Naive thymus-derived CD4-positive, alpha-beta T cell (primary cell): ENCODE measurements around the gene PTPRCAP. TPM values are rescaled to one million over a fixed set of nuclear protein-coding genes. Genes with fewer than 3 reads are reported as not detected.
"Not testable (repeated sequence)": the region's sequence is repeated elsewhere in the genome, so short reads cannot be mapped to it uniquely, and the experiment has no call there.

Experiments
- ATAC-seq: fragments of 150-1000 bp; cut with Tn5 transposase; 2 replicates; pipeline ENCODE4 v1.10.0; 2021; ENCODE audit warnings: mild to moderate bottlenecking, moderate library complexity
- CTCF ChIA-PET: fragments of 350-600 bp; sonication (Branson Sonifier 250); formaldehyde crosslinking; loops from one replicate; lab custom pipeline; 2021; ENCODE audit warnings: antibody characterized with exemption; lab: Charles Lee
- POLR2A ChIA-PET: fragments of 350-600 bp; sonication (Branson Sonifier 250); formaldehyde crosslinking; loops from one replicate; lab custom pipeline; 2021; ENCODE audit warnings: antibody characterized with exemption, inconsistent platforms; lab: Charles Lee
- DNase-seq, 9 donors: peaks; one replicate each; pipeline versions ENCODE4 v3.0.0 to v3.0.0-alpha.2; 2020 to 2022; ENCODE audit warnings: mixed read lengths in 1 of 9
- H3K27ac ChIP-seq: one replicate; pipeline ENCODE4 v1.7.0; 2013; ENCODE audit warnings: mild to moderate bottlenecking, low read depth, low read length, moderate library complexity
- H3K27me3 ChIP-seq, 2 donors: one replicate each; pipeline ENCODE4 v1.7.0; 2013; ENCODE audit warnings: low read length in 2 of 2, mild to moderate bottlenecking in 2 of 2, moderate library complexity in 2 of 2; ENCODE audit not compliant: control insufficient read depth in 2 of 2, insufficient read depth in 2 of 2
- H3K36me3 ChIP-seq, 3 experiments: 1 replicate in 2 of 3; 2 replicates in 1 of 3; pipeline ENCODE4 v1.7.0; 2013; ENCODE audit warnings: low read length in 3 of 3, mild to moderate bottlenecking in 3 of 3, moderate library complexity in 1 of 3; ENCODE audit not compliant: insufficient read depth in 3 of 3, control insufficient read depth in 2 of 3
- H3K4me1 ChIP-seq, 2 donors: one replicate each; pipeline ENCODE4 v1.7.0; 2013; ENCODE audit warnings: low read length in 2 of 2, mild to moderate bottlenecking in 2 of 2, moderate library complexity in 1 of 2; ENCODE audit not compliant: control insufficient read depth in 2 of 2, insufficient read depth in 2 of 2
- H3K4me3 ChIP-seq: 2 replicates; pipeline ENCODE4 v1.7.0; 2013; ENCODE audit warnings: mild to moderate bottlenecking, low read length
- H3K9me3 ChIP-seq, 3 experiments: 1 replicate in 2 of 3; 2 replicates in 1 of 3; pipeline ENCODE4 v1.7.0; 2013; ENCODE audit warnings: low read length in 3 of 3; ENCODE audit not compliant: control insufficient read depth in 2 of 3
- H3K27ac Mint-ChIP-seq, 9 donors: one replicate each; pipeline ENCODE4 v1.8.0; 2020 to 2022; ENCODE audit warnings: mixed read lengths in 9 of 9, mild to moderate bottlenecking in 8 of 9, moderate library complexity in 5 of 9, inconsistent platforms in 2 of 9
- H3K27me3 Mint-ChIP-seq, 5 donors: one replicate each; pipeline ENCODE4 v1.8.0; 2021 to 2022; ENCODE audit warnings: mixed read lengths in 5 of 5, mild to moderate bottlenecking in 1 of 5
- H3K36me3 Mint-ChIP-seq, 5 donors: one replicate each; pipeline ENCODE4 v1.8.0; 2020 to 2022; ENCODE audit warnings: mixed read lengths in 5 of 5, mild to moderate bottlenecking in 3 of 5, inconsistent platforms in 1 of 5
- H3K4me1 Mint-ChIP-seq, 7 donors: one replicate each; pipeline ENCODE4 v1.8.0; 2020 to 2022; ENCODE audit warnings: mixed read lengths in 7 of 7, mild to moderate bottlenecking in 3 of 7, inconsistent platforms in 1 of 7
- H3K4me3 Mint-ChIP-seq, 10 donors: one replicate each; pipeline ENCODE4 v1.8.0; 2020 to 2022; ENCODE audit warnings: mild to moderate bottlenecking in 10 of 10, mixed read lengths in 10 of 10, moderate library complexity in 6 of 10, inconsistent platforms in 2 of 10
- H3K9me3 Mint-ChIP-seq, 11 donors: one replicate each; pipeline ENCODE4 v1.8.0; 2020 to 2022; ENCODE audit warnings: mixed read lengths in 11 of 11, mild to moderate bottlenecking in 4 of 11, inconsistent platforms in 1 of 11, moderate library complexity in 1 of 11
- intact Hi-C, 2 donors: fragments of 100-400 bp; cut with micrococcal nuclease; formaldehyde crosslinking; loops; one replicate each; pipeline ENCODE4 v1.15.1; 2023
- polyA plus RNA-seq, 2 donors: library from polyadenylated mRNA; unstranded; fragments of 300-500 nt; fragmentation: Illumina TruSeq; gene quantifications; one replicate each; pipeline ENCODE4 v1.2.3, GENCODE V29; 2021
- total RNA-seq, 6 experiments: library from RNA in 5 of 6; stranded (reverse) in 5 of 6; gene quantifications; 1 replicate in 5 of 6; 2 replicates in 1 of 6; pipeline ENCODE4 v1.2.3 and lab custom pipeline; 2021 to 2026

PTPRCAP gene
- total and polyA plus RNA-seq, 7 experiments from 2014 or later: 134 to 670 (median 219) TPM

DNA sequence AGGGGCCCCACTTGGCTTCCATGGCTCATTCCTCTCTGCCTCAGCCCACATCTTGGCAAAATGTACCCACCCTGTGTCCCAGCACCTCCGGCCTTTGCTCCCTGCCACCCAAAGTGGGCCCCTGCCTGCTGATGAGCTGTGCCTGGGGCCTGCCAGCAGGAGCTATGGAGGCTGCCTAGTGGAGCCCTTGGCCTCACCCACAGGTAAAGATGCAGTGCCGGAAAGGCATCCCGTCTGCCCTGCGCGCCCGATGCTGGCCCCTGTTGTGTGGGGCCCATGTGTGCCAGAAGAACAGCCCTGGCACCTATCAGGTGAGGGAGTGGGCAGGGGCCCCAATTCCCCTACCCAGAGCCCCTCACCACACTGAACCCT, 32.3 kb downstream of the PTPRCAP start:
- CTCF ChIA-PET: interaction anchor here (1.1 to 6.4 kb wide), 4 partner anchors 14 to 63 kb away, joined by 3 to 67 read pairs (median 22); partner anchors contain the start of gene PTPRCAP
- DNase-seq: peak in 2 of 9 donors; percentile 39 to 44
- H3K27me3 ChIP-seq: no peaks in the 10 kb centered on the region
- peaks cover 67 to 76% of the 10 kb centered on the region in 2 donors for H3K4me1 ChIP-seq
- peak overlapping the region; percentile 90 to 100 (median 98) for H3K4me3 Mint-ChIP-seq
- H3K36me3 Mint-ChIP-seq: peaks cover 0 to 54% (median 11%) of the 10 kb centered on the region in 5 donors
- intact Hi-C loops: no loop called here
- H3K4me1 Mint-ChIP-seq: peaks cover 23 to 65% (median 56%) of the 10 kb centered on the region in 7 donors
- peaks cover 0 to 3% (median 0%) of the 10 kb centered on the region in 11 donors for H3K9me3 Mint-ChIP-seq
- H3K4me3 ChIP-seq: peak overlapping the region; percentile 98
- peak overlapping the region; percentile 87 for H3K27ac ChIP-seq
- POLR2A ChIA-PET: interaction anchor here (0.6 to 25.4 kb wide), 14 partner anchors 9 to 165 kb away, joined by 3 to 1530 read pairs (median 4); partner anchors contain the start of genes AIP, CARNS1, POLD4 and PTPRCAP
- H3K9me3 ChIP-seq: no peaks in the 10 kb centered on the region
- no peaks in the 10 kb centered on the region for H3K27me3 Mint-ChIP-seq
- H3K36me3 ChIP-seq: peaks cover 0 to 32% (median 5%) of the 10 kb centered on the region in 3 experiments
- H3K27ac Mint-ChIP-seq: peak overlapping the region; percentile 85 to 96 (median 95)
- no peak for ATAC-seq

DNA sequence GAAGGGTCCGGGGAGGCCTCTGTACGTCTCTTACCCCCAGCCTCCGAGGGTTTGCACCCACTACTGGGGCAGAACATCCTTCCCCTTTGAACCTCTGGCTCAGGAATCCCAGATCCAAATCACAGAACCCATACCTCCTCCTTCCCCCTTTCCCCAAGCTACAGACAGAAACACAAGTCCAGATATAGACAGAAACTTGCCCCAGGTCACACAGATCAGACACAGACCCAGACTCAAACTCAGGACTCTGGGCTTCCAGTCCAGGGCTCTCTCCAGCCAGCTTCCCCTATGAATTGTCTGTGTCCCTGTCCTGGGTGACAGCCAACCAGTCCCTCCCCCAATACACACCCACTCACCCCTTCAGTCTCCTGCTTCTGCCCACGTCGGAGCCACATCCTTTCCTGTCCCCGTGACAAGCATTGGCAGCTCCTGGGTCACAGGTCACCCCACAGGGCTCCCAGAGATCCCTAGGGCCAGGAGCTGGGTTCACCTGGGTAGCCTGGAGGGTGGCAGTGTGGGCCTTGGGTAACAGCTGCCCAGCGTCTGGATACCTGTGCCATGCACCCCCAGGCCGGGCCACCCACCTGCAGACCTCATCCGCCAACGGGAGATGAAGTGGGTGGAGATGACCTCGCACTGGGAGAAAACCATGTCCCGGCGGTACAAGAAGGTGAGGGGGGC, 32.8 kb downstream of the PTPRCAP start:
- Mint-ChIP-seq H3K4me1 (peaks cover 23 to 63% (median 53%) of the 10 kb centered on the region in 7 donors), H3K4me3 (peak overlapping the region; percentile 90 to 100 (median 98)), H3K27ac (peak overlapping the region; percentile 85 to 96 (median 95)), H3K36me3 (peaks cover 0 to 51% (median 11%) of the 10 kb centered on the region in 5 donors), H3K27me3 (no peaks in the 10 kb centered on the region), H3K9me3 (peaks cover 0 to 3% (median 0%) of the 10 kb centered on the region in 11 donors)
- intact Hi-C loops: loop anchor here (5.0 kb wide), 2 partner anchors 132 to 228 kb away; no protein-coding TSS in a partner anchor
- H3K4me3 ChIP-seq: peak overlapping the region; percentile 98
- peaks cover 0 to 32% (median 5%) of the 10 kb centered on the region in 3 experiments for H3K36me3 ChIP-seq
- ATAC-seq (no peak), DNase-seq (peak in 6 of 9 donors; percentile 42 to 68 (median 51))
- POLR2A ChIA-PET: interaction anchor here (0.6 to 25.4 kb wide), 20 partner anchors 8 to 165 kb away, joined by 3 to 1530 read pairs (median 4); partner anchors contain the start of genes AIP, CARNS1, POLD4 and PTPRCAP
- H3K9me3 ChIP-seq: no peaks in the 10 kb centered on the region
- H3K4me1 ChIP-seq: peaks cover 65 to 73% of the 10 kb centered on the region in 2 donors
- CTCF ChIA-PET: interaction anchor here (1.0 to 6.4 kb wide), 9 partner anchors 8 to 64 kb away, joined by 3 to 67 read pairs (median 6); partner anchors contain the start of genes PTPRCAP and RAD9A
- H3K27me3 ChIP-seq: no peaks in the 10 kb centered on the region
- H3K27ac ChIP-seq: peak overlapping the region; percentile 87

DNA sequence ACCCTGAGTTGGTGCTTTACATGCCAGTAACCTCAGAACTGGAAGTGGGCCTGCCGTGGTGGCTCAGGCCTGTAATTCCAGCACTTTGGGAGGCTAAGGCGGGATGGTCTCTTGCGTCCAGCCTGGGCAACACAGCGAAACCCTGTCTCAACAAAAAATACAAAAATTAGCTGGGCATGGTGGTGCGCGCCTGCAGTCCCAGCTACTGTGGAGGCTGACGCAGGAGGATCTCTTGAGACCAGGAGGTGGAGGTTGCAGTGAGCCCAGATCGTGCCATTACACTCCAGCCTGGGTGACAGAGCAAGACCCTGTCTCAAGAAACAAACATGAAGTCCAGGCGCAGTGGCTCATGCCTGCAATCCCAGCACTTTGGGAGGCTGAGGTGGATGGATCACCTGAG, 34.4 kb downstream of the PTPRCAP start:
- Mint-ChIP-seq H3K4me1 (peaks cover 24 to 59% (median 52%) of the 10 kb centered on the region in 7 donors), H3K4me3 (peak overlapping the region; percentile 90 to 100 (median 98)), H3K27ac (peak overlapping the region; percentile 85 to 97 (median 95)), H3K36me3 (peaks cover 0 to 48% (median 9%) of the 10 kb centered on the region in 5 donors)
- not testable (repeated sequence) for H3K9me3 Mint-ChIP-seq, DNase-seq, H3K9me3 ChIP-seq, H3K27me3 Mint-ChIP-seq, H3K27me3 ChIP-seq, ATAC-seq
- ChIA-PET POLR2A (interaction anchor here (0.8 to 25.4 kb wide), 20 partner anchors 12 to 282 kb away, joined by 3 to 1530 read pairs (median 6); partner anchors contain the start of genes AIP, CARNS1, POLD4 and PTPRCAP), CTCF (interaction anchor here (1.0 to 6.4 kb wide), 11 partner anchors 10 to 81 kb away, joined by 3 to 67 read pairs (median 6); partner anchors contain the start of genes PTPRCAP and RAD9A)
- Histone ChIP-seq H3K4me3 (peak overlapping the region; percentile 98), H3K27ac (peak overlapping the region; percentile 87), H3K4me1 (peaks cover 61 to 63% of the 10 kb centered on the region in 2 donors), H3K36me3 (peaks cover 8 to 45% (median 15%) of the 10 kb centered on the region in 3 experiments)
- intact Hi-C loops: loop anchor here (1.0 to 5.0 kb wide), 10 partner anchors 8 to 229 kb away; partner anchors contain the start of genes PTPRCAP (in 2 of the 2), AIP (in 1 of the 2) and RPS6KB2 (in 1 of the 2)

DNA sequence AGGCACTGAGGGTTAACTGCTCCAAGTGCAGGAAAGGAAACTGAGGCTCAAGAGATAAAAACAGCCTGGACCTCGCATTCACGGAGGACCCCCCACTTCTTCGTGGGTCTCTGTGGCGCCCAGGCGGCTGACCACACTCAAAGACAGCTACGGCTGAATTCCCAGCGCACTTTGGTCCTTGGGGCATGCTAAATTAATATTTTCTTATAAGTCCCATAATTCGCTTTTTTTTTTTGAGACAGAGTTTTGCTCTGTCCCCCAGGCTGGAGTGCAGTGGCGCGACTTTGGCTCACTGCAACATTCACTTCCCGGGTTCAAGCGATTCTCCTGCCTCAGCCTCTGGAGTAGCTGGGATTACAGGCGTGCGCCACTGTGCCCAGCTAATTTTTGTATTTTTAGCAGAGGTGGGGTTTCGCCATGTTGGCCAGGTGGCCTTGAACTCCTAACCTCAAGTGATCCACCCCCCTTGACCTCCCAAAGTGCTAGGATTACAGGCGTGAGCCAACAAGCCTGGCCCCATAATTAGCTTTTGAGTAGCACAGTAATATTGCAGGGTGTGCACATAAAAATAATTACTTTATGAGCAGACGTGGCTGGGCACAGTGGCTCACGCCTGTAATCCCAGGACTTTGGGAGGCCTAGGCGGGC, 35.2 kb downstream of the PTPRCAP start:
- not testable (repeated sequence) for H3K27me3 Mint-ChIP-seq, H3K9me3 Mint-ChIP-seq, ATAC-seq, H3K27me3 ChIP-seq, H3K9me3 ChIP-seq
- Mint-ChIP-seq H3K4me1 (peaks cover 23 to 59% (median 52%) of the 10 kb centered on the region in 7 donors), H3K36me3 (peaks cover 0 to 49% (median 7%) of the 10 kb centered on the region in 5 donors), H3K27ac (peak overlapping the region; percentile 66 to 97 (median 95)), H3K4me3 (peak overlapping the region; percentile 72 to 100 (median 96))
- peaks cover 58 to 63% of the 10 kb centered on the region in 2 donors for H3K4me1 ChIP-seq
- CTCF ChIA-PET: interaction anchor here (0.6 to 6.4 kb wide), 14 partner anchors 11 to 260 kb away, joined by 3 to 67 read pairs (median 4); partner anchors contain the start of genes PITPNM1 and PTPRCAP
- POLR2A ChIA-PET: interaction anchor here (0.6 to 25.4 kb wide), 26 partner anchors 9 to 281 kb away, joined by 3 to 1530 read pairs (median 6); partner anchors contain the start of genes AIP, ANKRD13D, CARNS1 and PITPNM1
- peak in 2 of 9 donors; percentile 13 to 38 for DNase-seq
- H3K27ac ChIP-seq: peak overlapping the region; percentile 87
- intact Hi-C loops: loop anchor here (1.0 to 5.0 kb wide), 6 partner anchors 19 to 230 kb away; partner anchors contain the start of genes AIP (in 1 of the 2) and RPS6KB2 (in 1 of the 2)
- peaks cover 14 to 53% (median 19%) of the 10 kb centered on the region in 3 experiments for H3K36me3 ChIP-seq
- H3K4me3 ChIP-seq: peak overlapping the region; percentile 98

DNA sequence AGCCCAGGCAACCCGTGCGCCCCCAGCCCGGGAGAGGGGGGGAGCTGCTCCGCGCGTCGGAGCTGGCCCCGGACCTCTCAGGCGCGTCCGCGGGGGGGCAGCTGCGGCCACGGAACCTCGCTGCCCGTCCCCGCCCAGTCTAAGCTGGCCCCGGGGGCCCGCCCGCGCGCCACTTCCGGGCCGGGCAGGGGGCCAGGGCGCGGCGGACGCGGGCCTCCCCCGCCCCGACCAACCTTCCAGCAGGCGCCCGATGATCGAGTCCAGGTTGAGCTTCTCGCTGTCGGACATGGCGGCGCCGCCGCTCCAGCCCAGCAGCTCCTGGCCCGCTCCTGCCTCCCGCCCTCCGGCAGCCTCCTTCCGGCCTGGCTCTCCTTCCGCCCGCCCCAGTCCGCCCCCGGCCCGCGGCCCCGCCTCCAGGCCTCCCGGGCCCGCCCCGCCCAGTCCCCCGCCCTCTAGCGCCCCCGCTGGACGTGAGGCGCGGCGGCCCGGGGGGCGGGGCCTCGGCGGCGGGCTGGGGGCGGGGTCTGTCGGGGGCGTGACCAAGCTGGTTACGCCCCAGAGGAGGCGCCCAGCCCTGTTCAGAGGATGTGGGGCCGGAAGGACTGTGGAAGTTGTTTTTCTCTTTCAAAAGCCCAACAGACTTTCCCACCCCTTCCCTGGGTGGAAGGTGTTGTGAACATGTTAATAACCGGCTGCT, 35.8 kb downstream of the PTPRCAP start, which contains the start of gene PPP1CA:
Gene PPP1CA, minus strand, starts transcription at position 364 of the 697 bp plus-strand sequence. Its CDS starts 76 bp downstream, at position 288.
- H3K36me3 Mint-ChIP-seq: peaks cover 0 to 44% (median 4%) of the 10 kb centered on the region in 5 donors
- intact Hi-C loops: loop anchor here (1.0 to 5.0 kb wide), 11 partner anchors 10 to 231 kb away; partner anchors contain the start of genes RAD9A (in 2 of the 2), TMEM134 (in 2 of the 2), AIP (in 1 of the 2) and CDK2AP2 (in 1 of the 2)
- ATAC-seq: peak; percentile 93
- peak; percentile 87 to 99 (median 92) for DNase-seq
- Histone ChIP-seq H3K4me1 (peaks cover 55 to 63% of the 10 kb centered on the region in 2 donors), H3K36me3 (peaks cover 14 to 59% (median 19%) of the 10 kb centered on the region in 3 experiments), H3K27me3 (no peaks in the 10 kb centered on the region), H3K4me3 (peak within 1 kb of the TSS; percentile 98), H3K27ac (peak within 1 kb of the TSS; percentile 87), H3K9me3 (no peaks in the 10 kb centered on the region)
- ChIA-PET CTCF (interaction anchor here (0.6 to 6.4 kb wide), 17 partner anchors 10 to 259 kb away, joined by 3 to 67 read pairs (median 4); partner anchors contain the start of genes AIP, PITPNM1, POLD4 and PTPRCAP), POLR2A (interaction anchor here (0.5 to 25.4 kb wide), 31 partner anchors 8 to 747 kb away, joined by 3 to 1530 read pairs (median 6); partner anchors contain the start of genes AIP, ANKRD13D, CARNS1 and CDK2AP2)
- no peaks in the 10 kb centered on the region for H3K27me3 Mint-ChIP-seq
- peaks cover 22 to 59% (median 52%) of the 10 kb centered on the region in 7 donors for H3K4me1 Mint-ChIP-seq
- peak within 1 kb of the TSS; percentile 81 to 97 (median 95) for H3K27ac Mint-ChIP-seq
- peaks cover 0 to 3% (median 0%) of the 10 kb centered on the region in 11 donors for H3K9me3 Mint-ChIP-seq
- peak within 1 kb of the TSS; percentile 90 to 100 (median 96) for H3K4me3 Mint-ChIP-seq
